ENCODE measurements around the gene CAMSAP1.

GRCh38 chr9:135883410-135884089 is 23.8 kb downstream of the CAMSAP1 start:
- TF ChIP-seq RNF2 (IDR thresholded peaks at IDR 0.05) (no peak), IRF1 (CRISPR knock-in tag; IDR thresholded peaks at IDR 0.05; ENCODE audit: borderline replicate concordance) (no peak)
